K562 (cell line): ENCODE results near the gene ASIP. TPM values are rescaled to one million over a fixed set of nuclear protein-coding genes. Genes with fewer than 3 reads are reported as not detected.

Experiments used
- BCOR ChIP-seq: fragments of 450-650 bp; IDR thresholded peaks from 2 replicates; pipeline ENCODE4 v1.6.1; 2016
- BRD4 ChIP-seq: fragments of 200-600 bp; sonication (generic); IDR thresholded peaks from 2 replicates; pipeline ENCODE4 v1.6.1; 2017; ENCODE audit warnings: inconsistent platforms
- BRD9 ChIP-seq: fragments of 450-650 bp; IDR thresholded peaks from 2 replicates; pipeline ENCODE4 v1.6.1; 2018; ENCODE audit warnings: low read depth; ENCODE audit not compliant: partially characterized antibody
- BRF1 ChIP-seq: IDR thresholded peaks from 3 replicates; pipeline ENCODE4 v1.6.1; 2011; ENCODE audit warnings: borderline replicate concordance, mild to moderate bottlenecking; ENCODE audit not compliant: insufficient read length; ENCODE audit errors: extremely low read depth
- CHD2 ChIP-seq: IDR thresholded peaks from 2 replicates; pipeline ENCODE4 v1.6.1; 2011; ENCODE audit warnings: low read depth, low read length
- DACH1 ChIP-seq: fragments of 450-650 bp; IDR thresholded peaks from 2 replicates; pipeline ENCODE4 v1.6.1; 2018; ENCODE audit not compliant: partially characterized antibody
- DMBX1 ChIP-seq: fragments of 250-450 bp; sonication (Bioruptor Pico); IDR thresholded peaks from 2 replicates; pipeline ENCODE4 v1.8.0; 2022; ENCODE audit warnings: inconsistent platforms, mild to moderate bottlenecking, moderate library complexity, borderline replicate concordance
- GABPB2 ChIP-seq: fragments of 250-450 bp; sonication (Bioruptor Pico); conservative IDR thresholded peaks from 2 replicates; pipeline ENCODE4 v1.5.1; 2021; ENCODE audit warnings: mild to moderate bottlenecking
- NFE2L1 ChIP-seq: fragments of 450-650 bp; IDR thresholded peaks from 2 replicates; pipeline ENCODE4 v1.6.1; 2016; ENCODE audit warnings: missing genetic modification characterization, low read depth, mild to moderate bottlenecking, missing compliant biosample characterization, moderate library complexity, borderline replicate concordance
- NR1H2 ChIP-seq: sonication (generic); formaldehyde crosslinking; IDR thresholded peaks from 2 replicates; pipeline ENCODE4 v1.4.0; 2020; ENCODE audit warnings: mild to moderate bottlenecking, missing genetic modification reagents
- OTX1 ChIP-seq: fragments of 450-650 bp; formaldehyde crosslinking; IDR thresholded peaks from 2 replicates; pipeline ENCODE4 v1.4.0; 2022; ENCODE audit warnings: mild to moderate bottlenecking
- RBBP5 ChIP-seq: fragments of 200-600 bp; sonication (generic); IDR thresholded peaks from 2 replicates; pipeline ENCODE4 v1.6.1; 2012; ENCODE audit warnings: borderline replicate concordance, mild to moderate bottlenecking, low read length, control low read depth, inconsistent platforms; ENCODE audit not compliant: insufficient read depth, poor library complexity, severe bottlenecking
- RBM25 ChIP-seq: fragments of 200-400 bp; formaldehyde crosslinking; IDR thresholded peaks from 2 replicates; pipeline ENCODE4 v1.6.1; 2018; ENCODE audit warnings: low read length, low read depth, moderate library complexity; ENCODE audit not compliant: severe bottlenecking
- SMARCA4 ChIP-seq: fragments of 450-650 bp; IDR thresholded peaks from 2 replicates; pipeline ENCODE4 v1.6.1; 2016
- SMARCA5 ChIP-seq: fragments of 450-650 bp; IDR thresholded peaks from 2 replicates; pipeline ENCODE4 v1.6.1; 2016
- SMARCB1 ChIP-seq: IDR thresholded peaks from 2 replicates; pipeline ENCODE4 v1.6.1; 2011; ENCODE audit warnings: improper control_type of control experiment, low read depth; ENCODE audit not compliant: insufficient read length
- TBP ChIP-seq: optimal IDR thresholded peaks from 2 replicates; pipeline ENCODE3; 2011; ENCODE audit warnings: low read depth, low read length, improper control_type of control experiment
- ZNF134 ChIP-seq: fragments of 250-450 bp; sonication (Bioruptor Pico); conservative IDR thresholded peaks from 2 replicates; pipeline ENCODE4 v1.4.0; 2020
- ZNF224 ChIP-seq: sonication (generic); formaldehyde crosslinking; IDR thresholded peaks from 2 replicates; pipeline ENCODE4 v1.8.0; 2022; ENCODE audit warnings: mild to moderate bottlenecking, missing genetic modification reagents
- polyA plus RNA-seq, 8 experiments: library from polyadenylated mRNA; depleted of rRNA in 4 of 8; stranded (reverse) in 5 of 8; unstranded in 3 of 8; fragments of >200 nt; fragmentation: Nextera tagmentation in 2 of 8; fragmentation: Illumina TruSeq in 1 of 8; extraction: Ambion mirVana in 2 of 8; extraction: Trizol in 1 of 8; gene quantifications; 2 replicates each; pipeline versions ENCODE4 v1.2.1 to v1.2.3, GENCODE V29; 2011 to 2014; ENCODE audit warnings: inconsistent platforms in 1 of 8, missing spikeins in 1 of 8
- total RNA-seq, 7 experiments: library from RNA; depleted of rRNA in 6 of 7; stranded (reverse); fragments of >200 nt in 6 of 7; fragmentation: Illumina TruSeq in 2 of 7; extraction: Trizol in 2 of 7; gene quantifications; 2 replicates each; pipeline versions ENCODE4 v1.2.1 to v1.2.3, GENCODE V29; 2011 to 2021; ENCODE audit warnings: low replicate concordance in 1 of 7
- TF ChIP-seq, protein P1 (sequence below): sonication (generic); formaldehyde crosslinking; IDR thresholded peaks from 2 replicates; pipeline ENCODE4 v1.8.0; 2022; ENCODE audit warnings: mild to moderate bottlenecking, missing genetic modification reagents
- TF ChIP-seq, protein P2 (sequence below): sonication (generic); formaldehyde crosslinking; IDR thresholded peaks from 2 replicates; pipeline ENCODE4 v1.8.0; 2022; ENCODE audit warnings: missing genetic modification reagents, mild to moderate bottlenecking, moderate library complexity, borderline replicate concordance
- TF ChIP-seq, protein P3 (sequence below): fragments of 450-650 bp; IDR thresholded peaks from 2 replicates; pipeline ENCODE4 v1.7.0; 2016; ENCODE audit warnings: borderline replicate concordance
- TF ChIP-seq, protein P4 (sequence below): fragments of 250-450 bp; sonication (Bioruptor Pico); IDR thresholded peaks from 2 replicates; pipeline ENCODE4 v1.4.0; 2020; ENCODE audit warnings: mild to moderate bottlenecking
- TF ChIP-seq, protein P5 (sequence below): IDR thresholded peaks from 2 replicates; pipeline ENCODE4 v1.6.1; 2016; ENCODE audit warnings: missing genetic modification characterization, missing compliant biosample characterization

ASIP gene
- total and polyA plus RNA-seq, 9 of the 15 experiments (the other 6 are each of a cell fraction or from before 2014, with no cell fraction given): not detected

DNA sequence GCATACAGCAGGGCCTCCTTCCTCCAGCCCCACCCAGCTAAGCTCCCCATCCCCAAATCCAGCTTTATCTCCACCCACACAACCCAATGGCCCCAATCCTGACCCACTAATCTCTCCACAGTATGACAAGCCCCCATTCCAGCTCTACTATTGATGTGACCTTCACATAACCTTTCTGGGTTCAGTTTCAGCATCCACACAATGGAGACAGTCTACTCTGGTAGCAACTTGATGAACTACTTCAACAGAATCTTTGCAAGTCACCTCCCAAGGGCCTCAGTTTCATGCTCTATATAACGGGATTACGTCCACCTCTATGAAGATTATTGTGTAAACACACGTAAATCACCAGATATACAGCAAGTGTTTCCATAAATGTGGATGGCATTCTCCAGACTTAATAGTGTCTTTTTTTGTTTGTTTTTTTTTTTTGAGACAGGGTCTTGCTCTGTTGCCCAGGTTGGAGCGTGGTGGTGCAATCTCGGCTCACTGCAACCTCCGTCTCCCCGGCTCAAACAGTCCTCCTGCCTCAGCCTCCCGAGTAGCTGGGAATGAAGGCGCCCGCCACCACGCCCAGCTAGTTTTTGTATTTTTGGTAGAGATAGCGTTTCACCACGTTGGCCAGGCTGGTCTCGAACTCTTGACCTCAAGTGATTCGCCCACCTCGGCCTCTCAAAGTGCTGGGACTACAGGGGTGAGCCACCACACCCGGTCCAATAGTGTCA lies 60.5 kb downstream of the ASIP start (continued):
- TF ChIP-seq, protein P1, sequence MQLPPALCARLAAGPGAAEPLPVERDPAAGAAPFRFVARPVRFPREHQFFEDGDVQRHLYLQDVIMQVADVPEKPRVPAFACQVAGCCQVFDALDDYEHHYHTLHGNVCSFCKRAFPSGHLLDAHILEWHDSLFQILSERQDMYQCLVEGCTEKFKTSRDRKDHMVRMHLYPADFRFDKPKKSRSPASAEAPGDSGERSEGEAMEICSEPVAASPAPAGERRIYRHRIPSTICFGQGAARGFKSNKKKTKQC (CRISPR knock-in tag): no peak
- no peak for TF ChIP-seq RBBP5
- TF ChIP-seq BCOR: peak; percentile 87
- TF ChIP-seq SMARCB1: no peak
- TF ChIP-seq BRD9: no peak
- no peak for TF ChIP-seq SMARCA4
- TF ChIP-seq, protein P2, sequence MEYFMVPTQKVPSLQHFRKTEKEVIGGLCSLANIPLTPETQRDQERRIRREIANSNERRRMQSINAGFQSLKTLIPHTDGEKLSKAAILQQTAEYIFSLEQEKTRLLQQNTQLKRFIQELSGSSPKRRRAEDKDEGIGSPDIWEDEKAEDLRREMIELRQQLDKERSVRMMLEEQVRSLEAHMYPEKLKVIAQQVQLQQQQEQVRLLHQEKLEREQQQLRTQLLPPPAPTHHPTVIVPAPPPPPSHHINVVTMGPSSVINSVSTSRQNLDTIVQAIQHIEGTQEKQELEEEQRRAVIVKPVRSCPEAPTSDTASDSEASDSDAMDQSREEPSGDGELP (CRISPR knock-in tag): peak; percentile 10; the same call in 1 of the 2 replicates
- TF ChIP-seq, protein P3, sequence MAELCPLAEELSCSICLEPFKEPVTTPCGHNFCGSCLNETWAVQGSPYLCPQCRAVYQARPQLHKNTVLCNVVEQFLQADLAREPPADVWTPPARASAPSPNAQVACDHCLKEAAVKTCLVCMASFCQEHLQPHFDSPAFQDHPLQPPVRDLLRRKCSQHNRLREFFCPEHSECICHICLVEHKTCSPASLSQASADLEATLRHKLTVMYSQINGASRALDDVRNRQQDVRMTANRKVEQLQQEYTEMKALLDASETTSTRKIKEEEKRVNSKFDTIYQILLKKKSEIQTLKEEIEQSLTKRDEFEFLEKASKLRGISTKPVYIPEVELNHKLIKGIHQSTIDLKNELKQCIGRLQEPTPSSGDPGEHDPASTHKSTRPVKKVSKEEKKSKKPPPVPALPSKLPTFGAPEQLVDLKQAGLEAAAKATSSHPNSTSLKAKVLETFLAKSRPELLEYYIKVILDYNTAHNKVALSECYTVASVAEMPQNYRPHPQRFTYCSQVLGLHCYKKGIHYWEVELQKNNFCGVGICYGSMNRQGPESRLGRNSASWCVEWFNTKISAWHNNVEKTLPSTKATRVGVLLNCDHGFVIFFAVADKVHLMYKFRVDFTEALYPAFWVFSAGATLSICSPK: no peak
- no peak for TF ChIP-seq OTX1 (CRISPR knock-in tag)
- no peak for TF ChIP-seq TBP
- TF ChIP-seq DMBX1 (CRISPR knock-in tag): no peak
- TF ChIP-seq ZNF134: no peak
- no peak for TF ChIP-seq DACH1
- TF ChIP-seq ZNF224 (CRISPR knock-in tag): no peak
- TF ChIP-seq, protein P4, sequence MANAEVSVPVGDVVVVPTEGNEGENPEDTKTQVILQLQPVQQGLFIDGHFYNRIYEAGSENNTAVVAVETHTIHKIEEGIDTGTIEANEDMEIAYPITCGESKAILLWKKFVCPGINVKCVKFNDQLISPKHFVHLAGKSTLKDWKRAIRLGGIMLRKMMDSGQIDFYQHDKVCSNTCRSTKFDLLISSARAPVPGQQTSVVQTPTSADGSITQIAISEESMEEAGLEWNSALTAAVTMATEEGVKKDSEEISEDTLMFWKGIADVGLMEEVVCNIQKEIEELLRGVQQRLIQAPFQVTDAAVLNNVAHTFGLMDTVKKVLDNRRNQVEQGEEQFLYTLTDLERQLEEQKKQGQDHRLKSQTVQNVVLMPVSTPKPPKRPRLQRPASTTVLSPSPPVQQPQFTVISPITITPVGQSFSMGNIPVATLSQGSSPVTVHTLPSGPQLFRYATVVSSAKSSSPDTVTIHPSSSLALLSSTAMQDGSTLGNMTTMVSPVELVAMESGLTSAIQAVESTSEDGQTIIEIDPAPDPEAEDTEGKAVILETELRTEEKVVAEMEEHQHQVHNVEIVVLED (CRISPR knock-in tag): no peak
- TF ChIP-seq RBM25: peak; percentile 90
- TF ChIP-seq GABPB2 (CRISPR knock-in tag): no peak
- TF ChIP-seq NFE2L1: no peak
- TF ChIP-seq, protein P5, sequence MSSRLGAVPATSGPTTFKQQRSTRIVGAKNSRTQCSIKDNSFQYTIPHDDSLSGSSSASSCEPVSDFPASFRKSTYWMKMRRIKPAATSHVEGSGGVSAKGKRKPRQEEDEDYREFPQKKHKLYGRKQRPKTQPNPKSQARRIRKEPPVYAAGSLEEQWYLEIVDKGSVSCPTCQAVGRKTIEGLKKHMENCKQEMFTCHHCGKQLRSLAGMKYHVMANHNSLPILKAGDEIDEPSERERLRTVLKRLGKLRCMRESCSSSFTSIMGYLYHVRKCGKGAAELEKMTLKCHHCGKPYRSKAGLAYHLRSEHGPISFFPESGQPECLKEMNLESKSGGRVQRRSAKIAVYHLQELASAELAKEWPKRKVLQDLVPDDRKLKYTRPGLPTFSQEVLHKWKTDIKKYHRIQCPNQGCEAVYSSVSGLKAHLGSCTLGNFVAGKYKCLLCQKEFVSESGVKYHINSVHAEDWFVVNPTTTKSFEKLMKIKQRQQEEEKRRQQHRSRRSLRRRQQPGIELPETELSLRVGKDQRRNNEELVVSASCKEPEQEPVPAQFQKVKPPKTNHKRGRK: no peak
- no peak for TF ChIP-seq BRF1
- no peak for TF ChIP-seq BRD4
- TF ChIP-seq SMARCA5: peak; percentile 80
- TF ChIP-seq CHD2: no peak
- no peak for TF ChIP-seq NR1H2
